ENCODE data around the gene SWAP70.

Gene SWAP70

DNA sequence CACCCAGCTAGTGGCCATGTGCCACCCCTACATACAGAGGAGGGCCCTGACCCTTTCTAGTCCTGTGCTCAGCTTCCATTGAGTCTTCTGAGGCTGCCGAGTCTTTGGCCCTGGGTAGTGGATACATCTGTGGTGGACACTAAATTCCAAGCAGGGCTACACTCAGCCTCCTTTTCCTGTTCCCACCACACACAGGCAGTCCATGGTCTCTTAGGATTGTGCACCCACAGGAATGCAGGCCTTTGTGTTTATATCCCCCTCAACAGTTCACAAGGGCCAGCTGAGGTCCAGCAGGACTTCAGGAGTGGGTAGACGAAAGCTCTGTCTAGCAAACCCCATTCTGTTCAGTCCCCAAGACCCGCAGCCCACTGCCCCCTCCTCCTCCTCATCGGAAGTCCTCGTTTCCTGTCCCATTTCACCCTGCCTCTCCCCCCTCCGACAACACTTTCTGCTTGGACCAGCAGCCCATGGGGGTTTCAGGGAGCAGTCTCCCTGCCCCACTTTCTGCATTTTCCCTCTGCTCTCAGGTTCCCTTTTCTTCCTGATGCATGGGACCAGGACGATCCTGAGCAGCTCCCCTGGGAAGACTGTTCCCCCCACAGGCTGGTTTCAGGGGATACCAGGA, 91.8 kb downstream of the SWAP70 start:
- no peak for DNase-seq

DNA sequence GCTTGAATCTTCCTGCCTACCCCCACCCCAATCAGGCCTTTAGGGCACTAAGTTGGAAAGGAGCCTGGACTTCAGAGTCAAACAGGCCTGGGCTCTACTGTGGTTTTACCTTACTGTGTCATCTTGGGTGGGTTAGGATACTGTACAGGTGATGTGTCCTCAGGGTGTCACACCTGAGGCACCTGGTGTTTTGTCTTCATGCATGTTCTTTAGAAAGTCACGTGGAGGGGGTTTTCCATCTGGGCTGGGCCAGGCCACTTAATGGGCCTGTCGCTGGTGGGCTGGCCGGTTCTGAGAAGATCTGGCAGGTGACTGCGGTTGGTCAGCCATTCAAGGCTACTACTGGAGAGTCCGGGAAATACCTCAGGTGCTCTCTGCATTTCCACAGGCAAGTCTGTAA, 92.6 kb downstream of the SWAP70 start:
- no peak for DNase-seq

DNA sequence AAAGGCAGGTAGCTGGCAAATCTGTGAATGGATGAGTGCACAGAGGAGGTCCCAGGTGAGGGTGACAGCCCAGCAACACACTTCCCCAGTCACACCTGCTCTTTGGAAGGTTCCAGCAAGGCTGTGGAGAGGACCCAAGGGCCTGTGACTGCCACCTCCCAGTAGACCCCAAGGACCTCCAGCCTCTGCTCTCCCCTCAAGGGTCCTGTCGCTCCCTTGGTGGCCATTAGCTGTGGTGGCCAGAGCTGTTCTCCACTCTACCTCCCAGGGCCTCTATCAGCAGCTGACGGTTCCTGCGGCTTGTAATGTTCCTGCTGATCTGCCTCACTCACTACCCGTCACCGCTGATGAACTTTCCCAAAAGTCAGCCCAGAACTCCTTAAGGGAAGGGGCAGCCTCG, 93.0 kb downstream of the SWAP70 start:
- no peak for DNase-seq

DNA sequence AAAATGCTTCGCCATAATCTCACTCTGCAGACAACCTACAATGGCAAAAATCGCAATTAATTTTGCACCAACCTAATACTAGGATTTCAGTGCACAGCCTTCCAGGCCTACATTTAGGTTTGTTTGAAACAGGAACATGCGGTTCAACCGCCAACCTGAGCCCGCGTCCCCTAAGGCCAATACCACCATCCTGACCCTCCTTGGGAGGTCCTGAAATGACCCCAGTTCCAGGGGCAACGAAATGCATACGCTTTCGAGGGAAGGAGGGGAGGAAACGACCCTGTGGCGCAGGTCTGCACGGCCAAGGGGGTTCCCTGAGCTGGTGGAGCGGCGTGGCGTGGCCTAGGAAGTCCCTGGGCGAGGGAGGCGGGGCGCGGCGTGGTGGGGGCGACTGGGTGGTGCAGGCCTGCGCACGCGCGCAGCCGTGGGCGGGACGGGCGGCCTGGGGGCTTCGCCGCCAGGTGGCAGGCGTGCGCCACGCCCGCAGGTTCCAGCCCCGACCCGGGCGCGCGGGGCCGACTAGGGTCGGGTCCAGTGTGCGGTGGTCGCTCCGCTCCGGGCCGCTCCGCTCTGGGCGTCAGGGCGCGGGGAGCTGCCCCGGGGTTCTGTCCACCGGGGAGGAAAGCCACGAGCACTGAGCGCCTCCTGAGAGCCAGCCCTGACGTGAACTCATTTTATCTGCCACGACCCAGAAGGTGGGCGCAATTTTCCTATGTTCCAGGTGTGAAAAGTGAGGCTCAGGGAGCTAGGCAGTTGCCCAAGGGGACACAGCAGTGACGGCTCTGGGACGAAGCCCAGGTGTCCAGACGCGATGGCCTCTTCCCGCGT, 94.1 kb downstream of the SWAP70 start:
- peak; percentile 82 for DNase-seq

DNA sequence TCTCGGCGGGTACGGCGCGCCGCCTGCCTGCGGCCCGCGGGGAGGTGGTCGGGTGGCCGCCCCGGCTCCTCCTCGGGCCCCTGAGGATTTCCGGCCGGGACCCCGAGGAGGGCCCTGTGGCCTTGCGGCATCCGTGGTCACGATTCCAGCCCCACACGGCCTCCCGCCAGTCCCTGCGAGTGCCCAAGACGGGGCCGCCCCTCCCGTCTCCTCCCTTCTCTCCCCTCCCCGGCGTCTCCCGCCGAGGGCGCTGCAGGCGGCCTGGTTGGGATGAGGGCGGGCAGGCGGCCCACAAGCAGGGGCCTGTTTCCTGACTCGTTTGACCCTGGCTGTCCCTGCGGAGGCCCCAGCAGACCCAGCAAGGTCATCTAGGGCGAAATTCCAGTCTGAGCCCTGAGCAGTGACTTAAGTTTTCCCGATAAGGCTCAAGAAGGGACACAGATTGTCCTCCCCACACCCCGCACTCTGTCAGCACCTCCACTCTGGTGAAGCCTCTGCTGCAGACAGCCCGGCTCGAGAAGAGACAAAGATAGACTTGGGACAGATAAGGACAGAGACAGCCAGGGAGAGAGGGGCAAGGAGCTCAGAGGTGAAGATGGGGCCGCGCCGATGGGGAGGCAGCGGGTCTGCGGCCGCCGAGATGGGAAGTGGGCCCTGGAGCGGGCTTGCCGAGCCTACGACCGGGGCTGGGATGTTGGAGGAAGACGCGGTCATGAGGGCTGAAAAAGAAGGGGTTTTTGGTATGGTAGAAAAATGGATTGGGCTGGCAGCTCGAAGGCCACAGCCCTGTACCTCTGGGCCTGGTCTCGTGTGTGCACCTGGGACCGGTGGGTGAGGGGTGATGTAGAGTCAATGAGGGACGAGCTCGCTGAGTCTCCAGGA, 95.0 kb downstream of the SWAP70 start:
- peak; percentile 38 for DNase-seq

DNA sequence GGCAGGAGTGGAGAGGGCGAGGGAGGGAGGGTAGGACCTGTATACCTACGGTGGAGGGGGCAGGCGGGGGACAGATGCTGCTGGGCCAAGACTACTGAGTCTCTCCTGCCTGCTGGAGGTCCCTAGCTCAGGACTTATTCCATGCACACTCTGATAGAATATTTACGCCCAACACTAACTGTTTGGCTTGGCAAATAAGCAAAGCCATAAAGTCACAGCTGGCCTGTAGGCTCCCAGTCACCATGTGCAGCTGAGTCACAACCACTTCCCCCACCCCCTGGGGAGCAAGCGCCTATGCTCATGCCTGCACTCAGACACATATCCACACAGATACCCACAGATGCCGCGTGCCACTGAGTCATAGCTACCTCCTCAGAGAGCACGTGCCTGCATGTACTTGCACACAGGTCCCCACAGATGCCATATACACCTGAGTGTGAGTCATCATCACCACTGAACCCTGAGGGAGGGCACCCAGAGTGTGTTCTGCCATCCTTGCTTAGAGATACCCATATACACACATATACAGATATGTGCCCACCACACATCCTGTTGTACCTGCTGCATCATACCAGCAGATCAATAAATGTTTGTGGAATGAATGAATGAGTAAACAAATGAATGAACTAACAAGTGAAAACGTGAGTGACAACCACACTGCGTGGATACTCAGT, 95.8 kb downstream of the SWAP70 start:
- no peak for DNase-seq

DNA sequence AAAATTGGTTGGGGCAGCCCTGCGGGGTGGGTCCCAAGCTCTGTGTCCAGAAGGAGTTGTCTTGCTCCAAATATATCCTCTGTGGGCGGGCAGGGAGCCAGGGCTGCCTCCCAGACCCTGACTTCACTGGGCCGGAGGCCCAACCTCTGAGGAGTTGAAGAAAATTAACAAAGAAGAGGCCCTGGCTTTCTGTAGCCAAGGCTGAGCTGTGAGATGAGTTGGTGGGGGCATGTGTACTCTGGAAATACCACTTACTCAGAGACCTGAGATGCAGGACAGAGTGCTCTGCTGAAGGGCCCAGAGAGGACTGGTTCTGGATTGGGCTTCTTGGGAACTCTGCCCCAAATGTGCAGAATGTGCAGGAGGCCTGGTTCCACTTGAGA, 96.3 kb downstream of the SWAP70 start:
- DNase-seq = peak; percentile 58

DNA sequence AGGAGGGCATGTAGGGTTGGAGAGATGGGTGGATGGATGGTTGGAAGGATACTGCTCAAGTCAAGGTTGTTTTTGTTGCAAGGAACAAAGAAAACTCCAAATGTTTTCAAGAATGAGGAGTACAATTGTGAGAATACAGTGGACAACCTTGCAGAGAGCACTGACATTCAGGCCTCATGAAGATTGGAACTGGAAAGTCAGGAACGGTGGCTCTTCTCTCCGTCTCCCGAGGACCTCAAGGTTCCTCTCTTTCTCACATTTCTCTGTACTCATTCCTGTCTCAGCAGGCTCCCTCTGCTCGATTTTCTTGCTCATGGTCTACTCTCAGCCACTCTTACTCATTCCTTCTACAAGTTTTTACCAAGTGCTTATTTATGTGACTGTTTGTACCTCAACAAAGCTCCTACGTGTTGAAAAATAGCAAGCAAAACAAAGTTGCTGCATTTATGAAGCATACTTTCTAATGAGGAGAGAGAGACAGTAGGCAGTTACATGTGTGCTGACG, 97.6 kb downstream of the SWAP70 start:
- no peak for DNase-seq

DNA sequence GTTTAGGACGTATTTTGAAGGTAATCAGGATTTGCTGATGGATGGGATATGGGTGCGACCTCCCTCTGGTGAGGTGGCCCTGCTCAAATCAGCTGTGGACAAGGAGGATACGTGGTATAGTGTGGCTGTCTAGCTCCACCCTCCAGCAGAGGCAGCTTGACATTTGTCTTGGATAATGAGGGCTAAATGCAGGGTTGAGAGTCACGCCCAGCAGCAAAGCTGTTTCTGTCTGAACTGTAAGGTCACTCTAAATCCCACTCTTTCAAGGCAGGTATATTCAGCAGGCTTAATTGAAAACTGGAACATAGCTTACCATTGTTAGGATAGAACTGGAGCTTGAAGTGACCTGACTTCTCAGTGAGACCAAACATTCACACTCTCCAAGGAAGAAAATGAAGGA, 98.7 kb downstream of the SWAP70 start:
- DNase-seq = no peak

DNA sequence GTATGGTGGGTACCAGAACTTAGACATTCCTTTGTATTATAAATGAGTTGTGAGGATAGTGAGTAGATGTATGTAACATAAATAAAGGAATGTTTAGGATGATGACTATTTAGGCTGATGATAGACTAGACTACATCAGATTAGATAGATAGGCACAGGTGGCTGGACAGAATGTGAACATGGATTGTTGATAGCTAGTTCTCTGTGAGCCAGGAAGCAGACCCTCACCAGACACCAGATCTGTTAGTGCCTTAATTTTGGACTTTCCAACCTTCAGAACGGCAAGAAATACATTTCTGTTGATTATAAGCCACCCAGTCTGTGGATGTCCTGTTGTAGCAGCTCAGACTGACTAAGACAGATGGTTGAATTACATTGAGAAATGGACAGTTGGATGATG, 99.4 kb downstream of the SWAP70 start:
- no peak for DNase-seq

DNA sequence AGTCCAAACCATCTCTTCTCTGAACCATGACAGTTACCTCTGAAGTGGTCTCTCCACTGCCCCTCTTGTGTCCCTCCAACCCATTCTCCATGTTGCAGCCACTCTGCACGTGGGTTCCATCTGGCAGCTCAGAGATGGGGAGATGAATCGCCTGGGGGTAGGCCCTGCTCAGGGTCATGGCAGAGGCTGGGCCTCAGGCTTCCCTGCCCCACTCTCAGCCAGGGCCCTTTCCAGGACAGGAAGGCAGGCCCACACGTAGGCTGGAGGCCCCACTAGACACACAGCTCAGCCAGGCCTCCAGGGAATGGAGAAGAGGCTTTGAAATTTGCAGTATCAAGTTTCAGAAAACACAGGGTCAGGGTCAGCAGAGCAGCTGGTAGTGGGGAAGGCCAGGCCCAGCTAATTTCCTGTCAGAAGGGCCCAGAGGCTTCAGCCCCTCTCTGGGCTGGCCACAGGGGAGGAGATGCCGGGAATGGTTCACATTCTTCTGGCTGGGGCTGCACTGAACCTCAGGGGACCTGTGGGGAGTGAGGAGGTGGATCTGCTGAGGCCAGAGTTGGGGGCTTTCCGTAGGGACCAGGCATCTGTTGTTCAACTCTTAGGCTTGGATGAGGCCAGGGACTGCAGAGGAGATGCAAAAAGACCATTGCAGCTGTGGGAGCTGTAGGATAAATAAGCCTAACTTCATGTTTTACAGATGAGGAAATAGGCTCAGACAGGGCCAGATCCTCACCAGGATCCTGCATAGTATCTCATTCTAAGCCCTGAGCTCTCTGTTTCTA, 101.6 kb downstream of the SWAP70 start:
- no peak for DNase-seq

DNA sequence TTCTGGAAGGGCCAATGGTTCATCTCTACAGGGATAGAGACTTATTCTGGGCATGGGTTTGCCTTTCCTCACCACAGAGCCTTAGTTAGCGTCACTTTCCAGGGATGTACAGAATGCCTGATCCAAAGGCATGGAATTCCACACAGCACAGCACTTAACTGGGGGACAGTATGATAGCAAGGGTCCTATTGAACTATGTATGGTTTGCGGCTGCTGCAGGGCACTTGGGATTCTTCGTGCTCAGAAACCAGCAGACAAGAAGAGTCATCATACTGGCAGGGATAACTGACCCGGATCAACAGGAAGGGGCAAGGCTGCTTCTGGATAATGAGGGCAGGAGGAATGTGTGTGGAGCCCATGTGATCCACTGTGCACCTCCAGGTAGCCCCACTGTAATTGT, 105.7 kb downstream of the SWAP70 start:
- no peak for DNase-seq

DNA sequence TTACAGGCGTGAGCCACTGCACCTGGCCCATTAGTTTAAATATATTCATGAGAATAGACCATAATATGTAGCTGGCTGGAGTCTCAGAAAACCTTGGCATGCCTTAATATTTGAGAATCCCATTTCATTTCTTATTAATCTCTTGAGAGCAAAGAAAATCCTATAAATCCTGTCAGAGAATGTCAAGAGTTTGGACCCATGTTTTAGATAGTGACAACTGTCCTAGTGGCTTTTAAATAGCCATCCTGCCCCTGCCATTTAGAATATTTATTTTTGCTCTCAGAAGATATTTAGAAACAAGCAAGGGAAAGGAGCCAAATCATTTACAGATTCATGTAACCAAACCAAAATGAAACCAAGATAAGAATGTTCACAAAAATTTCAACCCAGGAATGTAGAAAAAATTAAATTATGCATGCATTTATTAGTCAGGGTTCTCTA, 107.2 kb downstream of the SWAP70 start:
- DNase-seq = no peak

DNA sequence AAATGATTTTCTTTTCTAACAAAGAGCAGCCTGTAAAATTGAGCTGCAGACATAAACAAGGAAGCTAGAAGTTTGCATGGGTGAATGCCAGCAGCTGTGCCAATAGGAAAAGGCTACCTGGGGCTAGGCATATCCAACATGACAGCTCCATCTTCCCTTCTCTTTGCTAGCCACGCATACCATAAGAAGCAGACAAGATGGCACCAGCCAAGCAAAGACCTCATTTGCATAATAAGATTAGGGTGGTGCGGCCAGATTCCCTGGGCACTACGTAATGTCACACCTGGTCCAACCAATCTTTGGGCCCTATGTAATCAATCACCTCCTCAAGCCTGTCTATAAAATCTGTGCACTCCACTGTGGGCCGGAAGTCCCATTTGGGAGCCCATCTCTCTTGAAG, 108.3 kb downstream of the SWAP70 start:
- no peak for DNase-seq

DNA sequence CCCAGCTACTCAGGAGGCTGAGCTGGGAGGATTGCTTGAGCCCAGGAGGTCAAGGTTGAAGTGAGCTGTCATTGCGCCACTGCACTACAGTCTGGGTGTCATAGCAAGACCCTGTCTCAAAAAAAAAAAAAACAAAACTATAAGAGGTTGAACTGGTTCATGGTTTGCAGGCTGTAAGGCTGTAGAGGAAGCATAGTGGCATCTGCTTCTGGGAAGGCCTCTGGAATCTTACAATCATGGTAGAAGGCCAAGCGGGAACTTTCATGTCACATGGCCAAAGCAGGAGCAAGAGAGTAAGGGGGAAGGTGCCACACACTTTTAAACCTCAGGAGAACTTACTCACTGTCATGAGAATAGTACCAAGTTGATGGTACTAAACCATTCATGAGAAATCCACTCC, 109.6 kb downstream of the SWAP70 start:
- DNase-seq = no peak

DNA sequence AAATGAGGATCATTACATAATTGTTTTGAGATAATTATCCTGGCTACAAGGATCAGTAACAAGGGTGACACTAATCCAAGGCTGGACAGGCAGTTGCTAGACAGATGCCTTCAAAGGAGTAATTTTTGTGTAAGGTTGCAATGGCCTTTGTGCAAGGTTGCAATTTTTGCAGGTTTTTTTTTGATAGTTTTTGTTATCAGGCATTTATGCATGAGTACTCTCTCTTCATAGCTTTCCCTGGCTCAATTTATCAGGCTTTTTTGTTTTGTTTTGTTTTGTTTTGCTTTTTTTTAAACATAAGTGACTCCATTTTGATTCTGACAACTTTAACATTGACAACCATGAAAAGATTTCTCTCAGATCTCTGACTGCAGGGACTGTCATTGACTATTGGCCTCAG, 110.2 kb downstream of the SWAP70 start:
- no peak for DNase-seq

DNA sequence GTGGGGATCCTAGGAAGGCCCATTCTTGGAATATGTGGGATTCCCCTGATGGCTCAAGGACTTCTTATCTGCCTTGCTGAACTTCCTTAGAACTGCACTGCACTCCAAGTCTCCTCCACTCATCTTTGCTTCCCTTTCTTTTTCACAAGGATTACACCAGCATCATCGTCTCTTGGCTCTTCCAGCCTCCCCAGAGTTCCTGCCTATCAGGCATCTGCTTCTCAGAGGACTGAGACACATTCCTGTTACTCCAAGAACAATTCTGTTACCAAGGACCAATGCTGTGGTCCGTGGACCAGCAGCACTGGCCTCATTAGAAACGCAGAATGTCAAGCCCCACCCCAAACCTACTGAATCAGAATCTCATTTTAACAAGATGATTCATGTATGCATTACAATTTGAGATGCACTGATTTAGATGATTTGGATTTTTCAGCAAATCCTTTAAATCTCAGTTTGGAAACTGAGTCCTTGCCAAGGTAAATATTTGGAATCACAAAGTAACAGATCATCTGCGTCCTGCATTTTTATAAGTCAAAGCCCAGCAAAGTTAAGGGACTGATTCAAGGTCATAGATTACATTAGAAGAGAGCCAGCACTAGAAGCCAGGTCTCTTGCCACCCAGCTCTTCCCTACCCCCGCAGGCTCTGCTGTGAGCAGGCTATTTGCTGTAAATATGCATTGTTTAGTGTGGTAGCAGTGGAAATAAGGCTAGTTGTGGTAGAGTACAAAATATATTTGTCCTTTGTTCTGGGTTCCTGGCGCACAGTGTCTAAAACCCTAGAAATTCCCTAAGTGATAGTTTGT, 110.9 kb downstream of the SWAP70 start:
- no peak for DNase-seq

DNA sequence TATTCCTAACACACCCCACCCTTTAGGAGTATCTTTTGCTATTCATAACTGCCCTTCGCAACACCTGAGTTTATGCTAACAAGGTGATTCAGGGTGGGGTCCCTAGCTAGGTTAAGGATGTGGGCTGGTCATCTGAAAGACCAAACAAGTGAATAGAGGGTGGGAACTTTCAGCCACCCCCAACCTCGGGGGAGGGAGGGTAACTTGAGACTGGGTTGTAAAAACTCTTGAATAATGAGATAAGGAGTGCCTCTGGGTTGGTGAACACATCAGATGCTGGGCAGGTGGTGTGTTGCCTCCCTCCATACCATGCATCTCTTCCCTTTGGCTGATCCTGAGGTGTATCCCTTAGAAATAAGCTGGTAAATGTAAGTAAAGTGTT, 111.5 kb downstream of the SWAP70 start:
- no peak for DNase-seq

DNA sequence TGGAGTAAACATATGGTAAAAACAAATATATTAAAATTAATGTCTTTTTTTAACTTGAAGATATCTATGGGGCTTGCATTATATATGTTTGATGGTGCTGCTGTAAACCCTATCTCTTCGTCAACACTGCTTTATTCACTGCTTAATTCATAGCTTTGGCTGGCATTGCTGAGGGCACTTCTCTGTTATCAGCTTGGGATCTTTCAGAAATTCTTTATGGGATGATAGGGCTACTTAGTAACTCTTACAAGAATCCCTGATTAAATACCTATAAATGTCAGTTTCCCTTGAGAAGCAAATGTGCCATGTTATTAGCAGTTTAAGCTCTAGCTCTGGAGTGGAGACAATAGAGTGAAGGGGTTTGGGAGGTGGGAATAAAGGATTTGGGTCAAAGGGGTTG, 112.3 kb downstream of the SWAP70 start:
- no peak for DNase-seq

DNA sequence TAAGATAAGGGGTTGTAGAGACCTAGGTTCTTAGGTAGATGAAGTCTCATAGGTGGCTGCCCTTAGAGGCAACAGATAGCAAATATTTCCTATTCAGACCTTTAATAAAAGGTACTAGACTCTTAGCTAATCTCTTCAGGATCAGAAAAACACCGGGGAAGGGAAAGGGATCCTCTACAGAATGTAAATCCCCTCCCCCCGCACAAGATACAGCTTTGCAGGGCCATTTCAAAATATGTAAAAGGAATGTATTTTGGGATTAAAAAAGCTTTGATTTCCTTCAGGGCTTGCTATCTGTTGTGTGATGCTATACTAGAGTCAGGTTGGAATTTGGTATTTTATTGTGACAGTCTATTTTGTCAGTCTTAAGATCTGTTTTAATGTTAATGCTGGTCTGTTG, 113.2 kb downstream of the SWAP70 start:
- no peak for DNase-seq

DNA sequence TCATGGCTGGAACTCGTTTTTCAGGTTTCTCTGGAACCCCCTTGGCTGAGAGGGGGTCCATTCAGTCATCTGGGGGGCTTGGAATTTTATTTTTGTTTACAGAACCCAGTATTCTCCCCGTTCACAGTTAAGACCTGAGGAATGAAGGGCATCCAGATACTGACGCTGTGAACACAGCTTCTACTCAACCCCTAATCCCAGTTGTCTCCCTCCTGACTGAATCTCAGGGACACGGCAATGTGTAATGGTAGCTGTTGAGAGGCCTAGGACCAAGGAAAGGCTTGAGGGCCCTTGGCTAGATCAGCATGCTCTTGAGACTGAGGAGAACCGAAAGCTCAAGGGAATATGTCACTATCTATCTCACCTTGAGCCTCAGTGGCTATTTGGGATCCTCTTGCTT, 113.6 kb downstream of the SWAP70 start:
- DNase-seq = no peak

Data from midbrain (tissue), 1 donor.